HG03095 (cell line): Measurements from ENCODE around the gene ORC2.

Source experiments
- ATAC-seq: cut with Tn5 transposase; IDR thresholded peaks from one replicate; pipeline ENCODE4 v1.9.1; 2021; ENCODE audit warnings: moderate library complexity; ENCODE audit not compliant: unreplicated experiment

ORC2 gene

DNA sequence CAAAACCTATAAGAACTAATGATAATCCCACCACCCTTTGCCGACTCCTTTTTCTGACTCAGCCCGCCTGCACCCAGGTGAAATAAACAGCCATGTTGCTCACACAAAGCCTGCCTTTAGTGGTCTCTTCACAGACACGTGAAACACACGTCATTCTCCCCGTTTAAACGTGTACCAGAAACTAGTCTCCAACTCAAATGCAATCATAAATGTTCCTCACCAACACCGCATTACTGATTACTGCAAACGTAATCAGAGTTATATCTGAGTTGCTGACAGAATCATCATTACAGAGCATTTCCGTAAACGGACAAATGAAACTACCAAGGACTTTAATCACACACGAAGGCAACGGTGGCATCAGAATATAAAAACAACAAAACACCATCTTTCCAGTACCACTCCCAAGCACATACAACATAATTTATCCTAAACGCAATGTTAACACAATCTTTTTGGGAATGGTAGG, 100.9 kb downstream of the ORC2 start:
- no peak for ATAC-seq

DNA sequence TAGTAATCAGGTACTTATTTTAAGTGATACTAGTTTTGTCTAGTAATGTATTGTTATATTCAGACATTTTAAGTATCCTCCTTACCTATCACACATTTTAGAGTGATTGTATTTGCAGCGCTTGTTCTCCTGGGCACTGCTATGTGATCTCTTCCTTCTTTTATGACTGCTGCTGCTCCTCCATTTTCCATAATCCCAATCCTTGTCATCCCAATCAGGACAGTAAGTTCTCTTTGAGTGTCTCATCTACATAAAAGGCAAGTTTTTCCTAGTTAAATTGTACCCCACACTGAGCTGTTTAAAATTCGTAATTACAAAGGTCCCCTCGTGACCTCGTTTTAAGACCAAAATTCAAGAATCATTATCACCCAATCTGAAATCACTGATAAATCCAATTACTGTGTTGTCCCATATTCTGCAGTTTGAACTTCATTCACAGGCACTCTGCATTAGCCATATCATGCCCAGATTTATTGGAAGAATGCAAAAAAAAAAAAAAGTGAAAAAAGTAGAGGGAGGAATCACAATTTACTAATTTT, 101.8 kb downstream of the ORC2 start:
- ATAC-seq, result no peak

DNA sequence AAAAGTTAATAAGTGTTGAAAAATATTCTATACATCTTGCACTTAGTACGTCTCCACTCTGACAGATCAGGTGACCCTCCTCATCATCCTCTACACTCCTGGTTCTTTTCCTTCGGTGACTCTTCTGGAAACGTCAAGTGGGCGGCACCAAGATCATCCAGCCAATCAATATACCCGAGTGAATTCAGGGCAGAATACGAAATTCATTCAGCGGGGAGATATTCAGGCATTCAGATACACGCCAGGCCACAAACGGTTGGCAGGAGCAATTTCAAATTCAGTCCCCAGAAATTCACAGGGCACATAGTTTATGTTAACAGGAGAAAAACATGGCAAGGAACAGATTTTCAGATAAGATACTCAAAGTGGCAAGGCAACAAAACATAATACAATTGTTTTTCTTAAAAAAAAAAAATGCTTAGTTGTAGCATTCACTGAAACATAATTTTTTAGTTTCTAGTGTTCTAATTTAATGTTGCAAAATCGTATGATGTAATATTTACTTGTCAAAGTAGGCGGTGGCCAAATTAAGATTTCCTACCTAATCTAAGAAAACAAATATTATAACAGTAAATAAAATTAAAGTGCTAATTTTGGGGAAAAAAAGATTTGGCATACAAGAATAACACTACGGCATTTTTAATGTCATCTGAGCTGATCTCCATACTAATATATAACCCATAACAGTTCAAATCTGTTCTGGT, 103.2 kb downstream of the ORC2 start:
- no peak for ATAC-seq
